T-helper 17 cell (primary cell): ENCODE measurements around the gene NUP210. TPM values are rescaled to one million over a fixed set of nuclear protein-coding genes. Genes with fewer than 3 reads are reported as not detected.

Experiments used
- ATAC-seq: fragments of 150-1000 bp; cut with Tn5 transposase; 2 replicates; pipeline ENCODE4 v1.10.0; 2021; ENCODE audit warnings: mild to moderate bottlenecking, moderate library complexity
- DNase-seq, 3 donors: peaks; one replicate each; pipeline versions ENCODE4 v3.0.0 to v3.0.0-alpha.2; 2020 to 2021
- H3K9me3 ChIP-seq: one replicate; pipeline ENCODE4 v1.7.0; 2013; ENCODE audit warnings: low read length, mild to moderate bottlenecking; ENCODE audit not compliant: control insufficient read depth, poor library complexity, severe bottlenecking
- H3K27ac Mint-ChIP-seq: one replicate; pipeline ENCODE4 v1.8.0; 2022; ENCODE audit warnings: mild to moderate bottlenecking, moderate library complexity, mixed read lengths
- H3K27me3 Mint-ChIP-seq: one replicate; pipeline ENCODE4 v1.8.0; 2022; ENCODE audit warnings: mixed read lengths
- H3K36me3 Mint-ChIP-seq: one replicate; pipeline ENCODE4 v1.8.0; 2022; ENCODE audit warnings: low read depth, mixed read lengths
- H3K4me1 Mint-ChIP-seq: one replicate; pipeline ENCODE4 v1.8.0; 2022; ENCODE audit warnings: mild to moderate bottlenecking, mixed read lengths
- H3K4me3 Mint-ChIP-seq: one replicate; pipeline ENCODE4 v1.8.0; 2022; ENCODE audit warnings: mild to moderate bottlenecking, moderate library complexity, mixed read lengths
- total RNA-seq, 4 donors: library from RNA in 2 of 4; stranded (reverse) in 2 of 4; gene quantifications; one replicate each; pipeline ENCODE4 v1.2.3 and lab custom pipeline; 2022 to 2026

The NUP210 gene
- total RNA-seq, 2 donors from 2014 or later = 125 to 137 TPM

DNA sequence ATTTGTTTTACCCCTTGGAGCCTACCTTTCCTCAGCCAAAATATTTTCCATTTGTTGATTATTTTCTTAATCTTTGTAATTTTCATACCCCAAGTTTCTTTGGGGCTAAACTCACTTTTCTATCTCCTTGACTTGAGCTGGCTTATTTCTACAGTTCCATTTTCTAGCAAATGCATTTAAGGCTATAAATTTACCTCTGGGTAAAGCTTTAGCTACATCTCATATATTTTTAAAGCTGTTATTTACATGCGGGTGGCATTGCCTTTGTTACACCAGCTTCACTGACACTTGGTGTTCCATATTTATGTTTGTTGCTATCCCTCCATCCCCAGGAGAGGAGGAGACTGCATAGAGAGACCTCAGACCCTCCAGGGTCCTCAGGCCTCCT is 136.3 kb downstream of the NUP210 start:
- Mint-ChIP-seq H3K36me3 (peaks cover 2% of the 10 kb centered on the region), H3K27me3 (peaks cover 51% of the 10 kb centered on the region), H3K27ac (no peak overlapping the region), H3K4me1 (peaks cover 6% of the 10 kb centered on the region), H3K4me3 (peak overlapping the region; percentile 22)
- ATAC-seq (no peak), DNase-seq (no peak)
- H3K9me3 ChIP-seq = peaks cover 13% of the 10 kb centered on the region

- Mint-ChIP-seq H3K36me3 (peaks cover 2% of the 10 kb centered on the region), H3K4me1 (peaks cover 6% of the 10 kb centered on the region), H3K27me3 (peaks cover 58% of the 10 kb centered on the region), H3K4me3 (peak overlapping the region; percentile 22), H3K27ac (no peak overlapping the region)
- ATAC-seq (peak; percentile 65), DNase-seq (no peak)
- H3K9me3 ChIP-seq = peaks cover 13% of the 10 kb centered on the region
These were observed 136.9 kb downstream of the NUP210 start for GRCh38 chr3:13282986-13283876.

DNA sequence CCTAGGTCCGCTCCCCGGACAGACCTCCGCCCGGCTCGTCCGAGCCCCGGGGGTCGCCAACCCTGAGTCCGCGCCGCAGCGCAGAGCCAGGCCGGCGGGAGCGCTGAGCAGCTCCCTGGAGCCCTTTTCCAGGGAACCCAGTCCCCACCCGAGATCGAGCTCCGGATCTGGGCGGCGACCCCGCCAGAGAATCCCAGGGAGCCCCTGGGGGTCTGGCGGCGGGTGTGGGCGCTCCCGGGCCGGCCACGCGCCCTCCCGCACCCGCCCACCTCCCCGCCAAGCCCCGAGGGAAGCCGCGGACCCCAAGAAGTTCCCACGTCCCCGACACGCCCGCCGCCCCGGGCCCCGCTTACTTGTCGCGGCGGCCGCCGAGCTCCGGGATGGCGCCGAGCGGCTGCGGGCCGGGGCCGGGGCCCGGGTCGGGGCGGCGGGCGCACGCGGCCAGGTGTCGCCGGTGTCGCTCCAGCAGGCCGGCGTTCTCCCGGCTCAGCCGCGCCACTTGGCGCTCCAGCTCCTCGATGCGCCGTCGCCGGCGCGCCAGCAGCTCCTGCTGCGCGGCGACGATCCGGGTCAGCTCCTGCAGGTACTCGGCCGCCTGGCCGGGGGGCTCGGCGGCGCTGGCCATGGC is 137.7 kb downstream of the NUP210 start:
- ATAC-seq = peak; percentile 53
- no peak overlapping the region for H3K27ac Mint-ChIP-seq
- DNase-seq = no peak
- peaks cover 6% of the 10 kb centered on the region for H3K4me1 Mint-ChIP-seq
- peaks cover 65% of the 10 kb centered on the region for H3K27me3 Mint-ChIP-seq
- no peak overlapping the region for H3K4me3 Mint-ChIP-seq
- H3K36me3 Mint-ChIP-seq = peaks cover 2% of the 10 kb centered on the region
- peaks cover 13% of the 10 kb centered on the region for H3K9me3 ChIP-seq

- no peak for ATAC-seq
- H3K27ac Mint-ChIP-seq = peak overlapping the region; percentile 32
- peaks cover 70% of the 10 kb centered on the region for H3K27me3 Mint-ChIP-seq
These were observed 138.4 kb downstream of the NUP210 start for GRCh38 chr3:13281507-13282357.

DNA sequence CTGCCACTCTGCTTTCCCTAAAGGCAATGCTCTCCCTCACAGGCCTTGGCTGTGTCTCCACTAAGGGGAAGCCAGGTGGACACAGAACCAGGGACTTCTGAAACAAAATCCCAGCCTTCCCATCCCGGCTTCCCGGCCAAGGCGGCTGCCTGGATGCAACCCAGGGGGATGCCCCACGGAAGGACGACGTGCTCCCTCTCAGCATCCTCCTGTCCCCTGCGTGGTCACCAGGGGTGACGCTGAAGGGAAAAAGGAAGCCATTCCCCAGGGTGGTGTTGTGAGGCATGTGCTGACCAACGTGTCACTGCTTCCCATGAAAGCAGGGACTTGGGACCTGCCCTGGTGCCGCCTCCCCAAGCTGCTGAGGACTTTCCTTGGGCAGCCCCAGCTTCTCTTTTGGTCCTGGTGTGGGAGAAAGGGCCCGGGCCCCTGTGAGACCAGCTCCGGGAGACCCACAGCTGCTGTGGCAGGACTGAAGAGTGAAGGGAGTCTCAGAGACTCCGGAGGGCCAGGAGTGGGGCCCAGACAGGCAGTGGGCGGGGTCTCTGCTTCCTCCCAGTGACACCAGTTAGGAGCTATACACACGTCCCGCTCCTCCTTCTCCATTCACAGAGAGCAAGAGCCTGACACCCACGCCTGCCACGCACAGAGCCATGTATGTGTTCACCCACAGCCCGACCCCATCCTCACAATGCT is 139.2 kb downstream of the NUP210 start:
- Mint-ChIP-seq H3K27ac (no peak overlapping the region), H3K27me3 (peaks cover 65% of the 10 kb centered on the region), H3K4me1 (peaks cover 7% of the 10 kb centered on the region), H3K4me3 (peak overlapping the region; percentile 86), H3K36me3 (peaks cover 2% of the 10 kb centered on the region)
- ATAC-seq (no peak), DNase-seq (no peak)
- peaks cover 5% of the 10 kb centered on the region for H3K9me3 ChIP-seq

More at GRCh38 chr3:13281507-13282357, 138.4 kb downstream of the NUP210 start:
- Mint-ChIP-seq H3K4me3 (peak overlapping the region; percentile 86), H3K36me3 (peaks cover 2% of the 10 kb centered on the region), H3K4me1 (peaks cover 7% of the 10 kb centered on the region)
- peaks cover 6% of the 10 kb centered on the region for H3K9me3 ChIP-seq
- no peak for DNase-seq

DNA sequence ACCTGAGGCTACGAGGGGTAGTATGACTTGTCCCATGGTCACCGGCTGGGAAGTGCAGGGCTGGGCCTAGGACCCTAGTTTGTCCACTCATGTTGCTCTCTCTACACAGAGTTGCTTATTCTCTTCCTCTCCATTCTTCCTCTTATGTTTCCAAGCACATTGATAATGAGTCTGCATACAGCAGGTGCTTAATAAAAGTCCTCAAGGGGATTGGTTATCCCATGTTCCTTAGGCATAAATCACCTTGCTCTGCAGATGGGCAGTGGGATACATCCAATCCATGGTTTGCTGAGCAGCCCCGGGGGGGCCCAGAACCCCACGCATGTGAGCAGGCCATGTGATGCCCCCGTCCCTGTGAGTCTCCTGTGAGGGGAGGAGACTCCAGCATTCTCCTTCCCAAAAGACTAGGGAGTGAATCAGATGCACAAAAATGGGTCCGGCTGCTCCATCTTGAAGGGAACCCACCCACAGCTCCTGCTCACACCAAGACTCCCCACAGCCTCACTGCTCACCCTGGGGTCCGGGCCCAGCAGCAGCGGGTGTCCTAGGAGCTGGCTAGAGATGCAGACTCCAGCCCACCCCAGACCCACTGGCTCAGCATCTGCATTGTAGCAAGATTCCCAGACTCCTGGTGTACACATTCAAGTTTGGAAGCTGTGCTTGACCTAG is 139.9 kb downstream of the NUP210 start:
- peaks cover 5% of the 10 kb centered on the region for H3K9me3 ChIP-seq
- peaks cover 7% of the 10 kb centered on the region for H3K4me1 Mint-ChIP-seq
- H3K27ac Mint-ChIP-seq = no peak overlapping the region
- no peak for ATAC-seq
- no peak overlapping the region for H3K4me3 Mint-ChIP-seq
- peaks cover 2% of the 10 kb centered on the region for H3K36me3 Mint-ChIP-seq
- peaks cover 58% of the 10 kb centered on the region for H3K27me3 Mint-ChIP-seq
- no peak for DNase-seq

- peaks cover 5% of the 10 kb centered on the region for H3K9me3 ChIP-seq
- peaks cover 52% of the 10 kb centered on the region for H3K27me3 Mint-ChIP-seq
- no peak overlapping the region for H3K4me3 Mint-ChIP-seq
- no peak overlapping the region for H3K27ac Mint-ChIP-seq
- no peak for ATAC-seq
- peaks cover 7% of the 10 kb centered on the region for H3K4me1 Mint-ChIP-seq
- peaks cover 2% of the 10 kb centered on the region for H3K36me3 Mint-ChIP-seq
- no peak for DNase-seq
These were observed 140.6 kb downstream of the NUP210 start for GRCh38 chr3:13279532-13279910.

GRCh38 chr3:13278783-13279531 is 141.2 kb downstream of the NUP210 start:
- ATAC-seq (no peak), DNase-seq (no peak)
- H3K9me3 ChIP-seq = peaks cover 2% of the 10 kb centered on the region
- Mint-ChIP-seq H3K27me3 (peaks cover 49% of the 10 kb centered on the region), H3K4me3 (no peak overlapping the region), H3K27ac (no peak overlapping the region), H3K4me1 (peaks cover 7% of the 10 kb centered on the region), H3K36me3 (peaks cover 2% of the 10 kb centered on the region)

DNA sequence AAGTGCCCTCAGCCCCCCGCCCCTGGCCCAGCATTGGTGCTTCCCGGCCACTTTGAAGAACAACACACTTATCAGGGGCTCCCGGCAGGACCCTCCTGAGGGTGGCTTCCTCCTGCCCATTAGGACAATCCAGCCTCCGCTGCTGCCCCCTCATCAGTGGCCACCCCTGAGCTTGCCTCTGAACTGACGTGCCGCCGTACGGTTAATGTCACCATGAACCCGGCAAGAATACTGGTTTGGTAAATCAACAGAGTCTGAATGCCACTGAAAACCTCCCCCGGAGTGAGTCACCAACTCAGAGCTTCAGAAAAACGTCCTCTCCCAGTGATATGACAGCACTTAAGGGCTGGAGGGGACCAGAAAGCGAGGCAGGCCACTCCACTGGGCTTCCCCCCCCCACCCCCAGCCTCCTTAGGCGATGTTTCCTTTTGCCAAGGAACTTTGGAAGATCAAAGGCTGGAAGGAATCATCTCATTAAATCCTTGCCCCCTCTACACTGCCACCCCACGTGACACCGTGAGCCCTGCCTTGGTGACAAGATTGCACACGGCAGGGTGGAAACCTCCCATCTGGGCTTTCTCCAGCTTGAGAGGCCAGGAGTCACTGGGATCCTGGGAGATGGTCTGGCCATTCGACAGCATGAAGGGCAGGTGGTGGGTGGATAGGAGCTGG is 142.1 kb downstream of the NUP210 start:
- DNase-seq = no peak
- H3K4me1 Mint-ChIP-seq = peaks cover 7% of the 10 kb centered on the region
- ATAC-seq = no peak
- peaks cover 54% of the 10 kb centered on the region for H3K27me3 Mint-ChIP-seq
- H3K36me3 Mint-ChIP-seq = peaks cover 2% of the 10 kb centered on the region
- H3K9me3 ChIP-seq = no peaks in the 10 kb centered on the region
- H3K27ac Mint-ChIP-seq = no peak overlapping the region
- no peak overlapping the region for H3K4me3 Mint-ChIP-seq

GRCh38 chr3:13277196-13277813 is 142.8 kb downstream of the NUP210 start:
- no peak for ATAC-seq
- peaks cover 7% of the 10 kb centered on the region for H3K4me1 Mint-ChIP-seq
- no peak for DNase-seq
- H3K4me3 Mint-ChIP-seq = no peak overlapping the region
- no peak overlapping the region for H3K27ac Mint-ChIP-seq
- H3K36me3 Mint-ChIP-seq = peaks cover 2% of the 10 kb centered on the region
- peaks cover 58% of the 10 kb centered on the region for H3K27me3 Mint-ChIP-seq
- no peaks in the 10 kb centered on the region for H3K9me3 ChIP-seq
